Adipose tissue (tissue), 3 donors: ENCODE measurements around the gene TMBIM6. TPM values are rescaled to one million over a fixed set of nuclear protein-coding genes. Genes with fewer than 3 reads are reported as not detected.

Source experiments
- H3K27ac ChIP-seq: one replicate; pipeline ENCODE4 v1.5.1; 2013; ENCODE audit warnings: low read depth, low read length
- WGBS, 3 donors: extraction: QIAGEN DNeasy Blood & Tissue Kit; methylation state at CpG; one replicate each; pipeline ENCODE4 v1.1.7; 2013; 5-methylcytosine and 5-hydroxymethylcytosine counted together
- polyA plus RNA-seq, 3 donors: library from polyadenylated mRNA; stranded (reverse); fragments of 200-250 nt; gene quantifications; one replicate each; pipeline ENCODE4 v1.2.3, GENCODE V29; 2013
- donor health status: healthy with polysubstance abuse.
- donor health status: Bipolar disorder and iron deficiency.
- donor health status: healthy.

The TMBIM6 gene
- polyA plus RNA-seq, 3 donors = 120 to 351 (median 210) TPM

GRCh38 chr12:49806321-49806813, 65.0 kb downstream of the TMBIM6 start:
- no peak overlapping the region for H3K27ac ChIP-seq
- WGBS, 3 donors = 82 to 88% (median 87%) methylated on average over 7 of the region's 7 CpGs

DNA sequence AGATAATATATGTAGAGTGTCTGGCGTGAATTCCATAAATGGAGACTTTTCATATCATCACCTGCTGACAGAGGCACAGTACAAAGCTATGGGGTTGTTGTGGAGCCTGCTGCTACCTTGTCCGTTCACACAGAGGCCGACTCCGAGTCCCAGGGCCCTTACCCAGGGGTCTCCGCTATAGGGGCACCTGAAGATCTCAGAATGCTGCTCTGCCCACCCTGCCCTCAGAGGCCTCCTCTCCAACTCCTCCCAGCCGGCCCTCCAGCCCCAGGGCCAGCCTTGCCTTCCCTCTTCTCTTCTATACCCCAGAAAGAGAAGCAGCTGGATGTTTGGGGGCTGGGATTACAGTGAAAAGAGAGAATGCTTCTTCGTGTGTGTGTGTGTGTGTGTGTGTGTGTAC, 65.5 kb downstream of the TMBIM6 start:
- no peak overlapping the region for H3K27ac ChIP-seq
- WGBS, 3 donors = 86 to 93% (median 90%) methylated on average over 7 of the region's 7 CpGs

DNA sequence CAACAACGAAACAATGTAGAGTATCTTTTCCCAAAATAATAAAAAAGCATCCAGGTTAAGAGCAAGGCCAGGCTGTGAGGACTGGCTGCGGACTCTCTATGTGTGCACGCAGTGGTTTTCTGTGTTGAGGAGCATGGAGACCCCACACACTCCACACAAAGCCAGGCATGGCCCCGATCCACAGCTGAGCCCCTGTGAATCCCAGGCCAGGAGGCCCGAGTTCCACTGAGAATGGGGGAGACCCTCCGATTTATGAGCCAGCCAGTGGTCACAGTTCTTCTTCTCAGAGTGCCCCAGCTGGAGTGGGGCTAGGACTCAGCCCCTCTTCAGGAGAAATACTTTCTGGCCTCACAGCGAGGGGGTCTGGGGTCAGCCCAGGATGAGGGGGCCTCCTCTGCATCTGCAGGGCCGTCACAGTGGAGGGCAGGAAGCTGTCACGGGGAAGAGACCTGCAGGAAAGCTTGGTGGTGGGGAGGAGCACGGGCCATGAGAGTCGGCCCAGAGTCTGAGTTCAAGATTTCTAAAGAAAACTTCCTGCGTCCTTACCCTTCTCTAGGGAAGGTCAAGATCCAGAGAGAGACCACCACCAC, 66.7 kb downstream of the TMBIM6 start:
- 77 to 90% (median 82%) methylated on average over 12 of the region's 12 CpGs for WGBS, 3 donors
- no peak overlapping the region for H3K27ac ChIP-seq

- 57 to 73% (median 58%) methylated on average over 14 of the region's 14 CpGs for WGBS, 3 donors
- peak overlapping the region; percentile 25 for H3K27ac ChIP-seq
Observed at GRCh38 chr12:49808686-49809380, 67.5 kb downstream of the TMBIM6 start.

GRCh38 chr12:49809381-49809905, 68.1 kb downstream of the TMBIM6 start:
- peak overlapping the region; percentile 25 for H3K27ac ChIP-seq
- 64 to 80% (median 71%) methylated on average over 1 to 4 of the region's 4 CpGs for WGBS, 3 donors

GRCh38 chr12:49809906-49810389, 68.6 kb downstream of the TMBIM6 start:
- peak overlapping the region; percentile 42 for H3K27ac ChIP-seq
- WGBS, 3 donors = 37 to 57% (median 43%) methylated on average over 7 to 9 of the region's 9 CpGs

DNA sequence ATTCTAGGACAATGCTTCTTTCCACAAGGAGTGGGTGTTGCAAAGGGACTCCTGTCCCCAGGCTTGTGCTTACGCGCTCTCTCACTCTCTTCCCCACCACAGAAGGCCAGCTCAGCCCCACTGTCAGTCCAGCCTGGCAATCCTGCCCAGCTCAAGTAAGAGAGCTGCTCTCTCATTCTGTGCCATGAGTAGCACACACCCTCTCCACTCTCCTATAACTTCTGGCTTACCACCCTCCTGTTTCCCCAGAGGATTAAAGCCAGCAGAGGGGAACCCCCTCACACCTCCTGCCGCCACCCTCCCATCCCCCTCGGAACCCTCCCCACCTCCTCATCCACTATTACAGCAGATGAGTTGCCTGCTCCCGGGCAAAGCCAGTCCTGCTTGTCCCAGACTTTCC, 69.8 kb downstream of the TMBIM6 start:
- WGBS, 3 donors = 82 to 90% (median 87%) methylated on average over 5 of the region's 5 CpGs
- H3K27ac ChIP-seq = no peak overlapping the region

- H3K27ac ChIP-seq = no peak overlapping the region
- 76 to 88% (median 82%) methylated on average over 4 of the region's 4 CpGs for WGBS, 3 donors
Observed at GRCh38 chr12:49811961-49812401, 70.6 kb downstream of the TMBIM6 start.

- H3K27ac ChIP-seq = no peak overlapping the region
- 76 to 88% (median 86%) methylated on average over 1 of the region's 1 CpG for WGBS, 3 donors
Observed at GRCh38 chr12:49813131-49813530, 71.8 kb downstream of the TMBIM6 start.

Other genes starting within 250 kb of the TMBIM6 start
- gene KCNH3, start 202.5 kb upstream of the TMBIM6 start, polyA plus RNA-seq = 1 to 10 TPM in 1 of 3 donors, under 1 TPM in 2; 0.21 to 1.8 (median 0.32) TPM
- 10 to 100 TPM; 26.5 to 42.7 (median 38.3) TPM for gene MCRS1, start 173.4 kb upstream of the TMBIM6 start, polyA plus RNA-seq
- 1 to 10 TPM in 1 of 3 donors, under 1 TPM in 2; 0.25 to 1.7 (median 0.67) TPM for gene FAM186B, start 135.9 kb upstream of the TMBIM6 start, polyA plus RNA-seq
- gene PRPF40B, start 118.0 kb upstream of the TMBIM6 start, polyA plus RNA-seq = 10 to 100 TPM; 10.1 to 13.4 (median 10.6) TPM
- gene FMNL3, start 34.2 kb upstream of the TMBIM6 start, polyA plus RNA-seq = 1 to 10 TPM; 1.2 to 8.0 (median 7.5) TPM
- 10 to 100 TPM in 2 of 3 donors, 1 to 10 TPM in 1; 4.1 to 17.4 (median 11.6) TPM for gene NCKAP5L, start 86.9 kb downstream of the TMBIM6 start, polyA plus RNA-seq
- 1 to 10 TPM; 1.6 to 3.2 (median 1.9) TPM for gene BCDIN3D, start 101.5 kb downstream of the TMBIM6 start, polyA plus RNA-seq
- gene FAIM2, start 162.3 kb downstream of the TMBIM6 start, polyA plus RNA-seq = 1 to 10 TPM in 1 of 3 donors, under 1 TPM in 2; 0.19 to 6.0 (median 0.53) TPM
- gene AQP2, start 209.2 kb downstream of the TMBIM6 start, polyA plus RNA-seq = under 1 TPM in 1 of 3 donors, not detected in 2; 0.06 TPM
- under 1 TPM; 0.34 to 0.98 (median 0.76) TPM for gene AQP5, start 220.3 kb downstream of the TMBIM6 start, polyA plus RNA-seq
- 1 to 10 TPM in 1 of 3 donors, under 1 TPM in 2; 0.06 to 1.7 (median 0.06) TPM for gene AQP6, start 231.4 kb downstream of the TMBIM6 start, polyA plus RNA-seq